HK-2 (cell line): Measurements from ENCODE around the gene CLCNKA.
"Not testable (repeated sequence)": the region's sequence is repeated elsewhere in the genome, so short reads cannot be mapped to it uniquely, and the experiment has no call there.

Experiments used
- DNase-seq: peaks from one replicate; pipeline ENCODE4 v3.0.0-alpha.2; 2018; ENCODE audit not compliant: unreplicated experiment

Gene CLCNKA

GRCh38 chr1:16042096-16042495, 20.3 kb downstream of the CLCNKA start:
- no peak for DNase-seq

GRCh38 chr1:16042654-16043053, 20.8 kb downstream of the CLCNKA start:
- not testable (repeated sequence) for DNase-seq

DNA sequence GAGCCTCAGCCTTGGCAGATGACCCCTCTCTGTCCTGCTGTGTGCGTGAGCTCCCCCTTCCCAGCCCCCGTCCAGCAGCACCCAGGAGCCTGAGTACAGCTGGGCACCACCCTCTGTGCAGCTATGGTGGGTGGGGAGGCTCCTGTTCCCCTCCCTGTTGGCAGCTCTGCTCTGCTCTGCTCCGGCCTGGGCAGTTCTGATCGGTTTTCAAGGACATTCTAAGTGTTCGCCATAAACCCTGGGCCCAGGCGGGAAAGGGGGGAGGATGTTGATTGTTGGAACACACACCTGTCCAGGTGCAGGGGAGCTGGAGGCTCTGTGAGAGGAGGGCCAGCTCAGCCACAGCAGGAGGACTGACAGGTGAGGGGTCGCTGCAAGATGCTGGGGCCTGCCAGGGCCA, 21.7 kb downstream of the CLCNKA start, which contains the start of gene CLCNKB:
Gene CLCNKB (plus strand): TSS at position 262 of the 400 bp plus-strand sequence. CDS start 711 bp downstream, outside the sequence.
- DNase-seq, result no peak

DNA sequence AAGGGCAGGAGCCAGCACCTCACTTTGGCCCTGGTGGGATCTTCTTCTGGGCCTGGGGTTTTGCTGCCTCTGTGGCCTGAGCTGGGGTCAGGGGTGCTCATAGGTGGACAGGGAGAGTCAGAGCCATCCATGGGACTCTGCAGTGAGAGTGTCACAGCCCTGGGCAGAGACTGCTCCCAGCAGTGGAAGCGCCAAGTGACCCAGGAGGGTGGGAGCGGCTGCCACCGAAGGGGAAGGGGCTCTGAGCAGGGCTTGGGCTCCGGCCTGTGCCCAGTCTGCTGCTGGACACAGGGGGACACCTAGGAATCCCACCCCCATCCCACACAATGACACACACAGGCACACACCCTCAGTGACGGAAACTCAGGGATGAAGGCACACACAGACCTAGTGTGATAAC, 22.1 kb downstream of the CLCNKA start:
- DNase-seq, result no peak

GRCh38 chr1:16046842-16047241, 25.0 kb downstream of the CLCNKA start:
- peak; percentile 26 for DNase-seq

- DNase-seq, result no peak
Observed at GRCh38 chr1:16047791-16048475, 26.1 kb downstream of the CLCNKA start.

DNA sequence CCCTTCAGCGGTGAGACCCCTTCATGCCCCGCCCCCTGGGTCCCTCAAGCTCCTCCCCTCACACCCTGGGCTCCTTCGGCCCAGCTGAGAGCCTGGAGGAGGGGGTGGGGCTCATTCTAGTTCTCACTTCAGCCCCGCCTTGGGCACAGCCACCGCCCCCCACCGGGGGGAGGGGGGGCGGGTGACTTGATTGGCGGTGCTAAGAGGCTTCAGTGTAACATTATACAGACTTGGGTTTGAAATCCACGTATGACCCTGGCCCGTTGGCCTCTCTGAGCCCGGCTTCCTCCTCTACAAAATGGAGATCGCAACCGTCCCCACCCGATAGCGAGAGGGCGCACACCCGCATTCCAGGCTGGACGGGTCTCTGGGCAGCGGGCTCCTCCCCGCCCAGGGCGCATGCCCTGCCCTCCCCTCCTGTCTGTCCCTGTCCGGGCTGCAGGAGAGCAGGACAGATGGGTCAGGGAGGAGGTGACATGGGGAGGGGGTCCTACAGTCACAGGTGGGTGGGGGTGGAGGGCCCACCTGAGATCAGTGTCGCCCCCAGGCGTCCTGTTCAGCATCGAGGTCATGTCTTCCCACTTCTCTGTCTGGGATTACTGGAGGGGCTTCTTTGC, 26.8 kb downstream of the CLCNKA start:
- no peak for DNase-seq

DNA sequence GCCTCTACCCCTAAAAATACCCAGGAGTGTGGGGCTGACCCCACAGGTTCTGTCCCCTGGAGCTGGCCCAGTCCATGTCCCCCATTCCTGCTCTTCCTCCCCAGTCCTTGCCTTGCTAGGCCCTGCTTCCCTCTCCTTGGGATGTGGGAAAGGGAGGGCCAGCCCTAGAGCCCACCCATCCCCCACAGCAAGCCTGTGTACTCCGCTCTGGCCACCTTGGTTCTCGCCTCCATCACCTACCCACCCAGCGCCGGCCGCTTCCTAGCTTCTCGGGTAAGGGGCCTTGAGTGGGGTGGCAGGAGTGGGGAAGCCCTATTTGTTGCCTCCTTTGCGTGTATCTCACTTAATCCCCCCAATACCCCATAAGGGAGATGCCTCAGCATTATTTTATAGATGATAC, 28.5 kb downstream of the CLCNKA start:
- no peak for DNase-seq

- no peak for DNase-seq
Observed at GRCh38 chr1:16051039-16051438, 29.2 kb downstream of the CLCNKA start.

DNA sequence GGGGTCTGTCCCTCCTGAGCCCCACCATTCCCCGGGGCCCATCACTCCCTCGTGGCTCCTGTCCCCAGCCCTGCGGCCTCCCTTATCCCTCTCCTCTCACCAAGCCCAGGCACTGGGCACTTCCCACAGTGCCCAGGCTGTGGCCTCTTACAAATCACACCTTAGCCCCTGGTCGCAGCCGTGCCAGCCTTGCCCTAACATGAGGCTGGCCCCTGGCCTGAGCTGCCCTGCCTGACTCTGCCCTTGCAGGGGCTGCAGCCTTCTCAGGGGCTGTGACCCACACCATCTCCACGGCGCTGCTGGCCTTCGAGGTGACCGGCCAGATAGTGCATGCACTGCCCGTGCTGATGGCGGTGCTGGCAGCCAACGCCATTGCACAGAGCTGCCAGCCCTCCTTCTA, 30.1 kb downstream of the CLCNKA start:
- DNase-seq, result not testable (repeated sequence)

- DNase-seq, result no peak
Observed at GRCh38 chr1:16053781-16054502, 32.1 kb downstream of the CLCNKA start.

DNA sequence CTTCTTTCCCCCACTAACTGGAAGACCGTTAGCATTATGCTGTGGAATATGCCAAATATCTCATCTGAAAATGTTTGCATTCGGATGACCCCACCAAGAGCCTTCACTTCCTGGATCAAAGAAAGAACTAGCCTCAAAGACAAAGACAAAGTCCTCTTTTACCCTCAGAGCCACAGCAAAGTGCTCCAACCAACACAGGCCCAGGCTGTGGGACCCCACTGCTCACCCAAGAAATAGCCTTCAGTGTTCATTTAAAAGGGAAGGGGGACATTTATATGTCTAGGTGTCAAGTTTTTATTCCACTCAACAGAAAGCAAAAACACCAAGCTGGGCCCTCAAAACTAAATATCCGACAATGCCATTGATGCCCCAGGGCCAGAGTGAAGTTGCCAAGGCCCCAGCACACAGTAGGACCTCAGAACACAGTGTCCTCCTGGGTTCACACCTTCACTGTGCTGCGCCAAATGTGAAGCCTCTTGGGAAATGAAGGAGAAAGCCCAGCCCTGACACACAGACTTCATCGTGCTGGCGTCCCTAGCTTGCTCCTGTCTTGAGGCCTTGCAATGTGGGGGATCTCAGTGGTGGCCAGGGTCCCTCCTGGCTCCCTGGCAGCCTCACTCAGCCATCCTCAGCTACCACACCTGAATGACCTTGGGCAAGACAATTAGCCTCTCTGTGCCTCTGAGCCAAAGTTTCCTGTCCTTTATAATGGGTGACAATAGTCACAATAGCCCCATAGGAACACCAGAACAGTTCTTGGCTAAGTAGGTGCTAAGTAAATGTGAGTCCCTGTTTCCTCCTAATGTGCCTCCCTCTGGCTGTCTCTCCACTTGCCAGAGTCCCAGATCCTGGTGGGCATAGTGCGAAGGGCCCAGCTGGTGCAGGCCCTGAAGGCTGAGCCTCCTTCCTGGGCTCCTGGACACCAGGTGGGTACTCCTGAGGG, 33.0 kb downstream of the CLCNKA start:
- no peak for DNase-seq

- peak; percentile 92 for DNase-seq
Observed at GRCh38 chr1:16055613-16056520, 34.0 kb downstream of the CLCNKA start.

DNA sequence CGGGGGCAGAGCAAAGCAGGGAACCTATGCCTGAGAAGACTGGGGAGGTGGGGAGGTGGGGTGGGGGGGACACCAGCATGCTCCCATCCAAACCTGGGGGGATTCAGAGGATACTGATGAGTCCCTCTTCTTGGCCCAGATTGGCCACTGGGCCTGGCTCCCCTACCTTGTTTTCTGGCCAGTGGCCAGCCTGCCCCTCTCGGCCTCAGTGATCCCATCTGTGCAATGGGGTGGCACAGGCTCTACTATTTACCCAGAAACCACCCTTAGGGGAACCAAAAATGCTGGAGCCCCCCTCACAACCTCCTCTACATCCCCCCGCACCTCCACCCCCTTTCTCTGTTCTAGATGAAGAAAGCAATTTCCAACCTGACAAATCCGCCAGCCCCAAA, 34.7 kb downstream of the CLCNKA start:
- DNase-seq, result not testable (repeated sequence)

DNA sequence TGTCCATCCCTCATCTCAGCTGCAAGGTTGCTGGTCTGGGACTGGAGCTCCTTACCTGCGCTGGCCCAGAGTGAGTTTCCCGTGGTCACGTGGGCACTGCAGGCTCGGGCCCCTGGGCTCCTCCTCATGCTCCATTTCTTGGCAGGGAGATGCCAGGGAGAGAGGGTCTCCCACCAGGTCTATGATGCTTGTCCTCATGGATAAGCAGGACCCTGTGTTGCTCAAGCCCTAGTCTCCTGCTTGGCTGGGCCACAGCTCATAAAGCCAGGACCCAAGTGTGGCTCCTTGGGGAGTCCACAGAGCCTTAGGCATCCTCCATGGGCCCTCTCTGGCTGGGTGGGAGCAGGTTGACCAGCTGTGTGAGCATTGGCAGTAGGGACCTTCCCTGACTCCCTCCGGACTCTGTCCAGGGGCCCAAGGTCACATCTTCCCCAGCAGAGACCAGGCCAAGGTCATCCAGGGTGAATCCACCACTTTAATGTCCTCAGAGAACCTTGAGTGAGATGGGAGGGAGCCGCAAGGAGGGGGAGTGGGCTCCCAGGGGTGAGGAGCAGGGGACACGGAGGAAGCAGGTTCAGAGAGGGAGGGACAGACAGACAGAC, 35.6 kb downstream of the CLCNKA start:
- not testable (repeated sequence) for DNase-seq

DNA sequence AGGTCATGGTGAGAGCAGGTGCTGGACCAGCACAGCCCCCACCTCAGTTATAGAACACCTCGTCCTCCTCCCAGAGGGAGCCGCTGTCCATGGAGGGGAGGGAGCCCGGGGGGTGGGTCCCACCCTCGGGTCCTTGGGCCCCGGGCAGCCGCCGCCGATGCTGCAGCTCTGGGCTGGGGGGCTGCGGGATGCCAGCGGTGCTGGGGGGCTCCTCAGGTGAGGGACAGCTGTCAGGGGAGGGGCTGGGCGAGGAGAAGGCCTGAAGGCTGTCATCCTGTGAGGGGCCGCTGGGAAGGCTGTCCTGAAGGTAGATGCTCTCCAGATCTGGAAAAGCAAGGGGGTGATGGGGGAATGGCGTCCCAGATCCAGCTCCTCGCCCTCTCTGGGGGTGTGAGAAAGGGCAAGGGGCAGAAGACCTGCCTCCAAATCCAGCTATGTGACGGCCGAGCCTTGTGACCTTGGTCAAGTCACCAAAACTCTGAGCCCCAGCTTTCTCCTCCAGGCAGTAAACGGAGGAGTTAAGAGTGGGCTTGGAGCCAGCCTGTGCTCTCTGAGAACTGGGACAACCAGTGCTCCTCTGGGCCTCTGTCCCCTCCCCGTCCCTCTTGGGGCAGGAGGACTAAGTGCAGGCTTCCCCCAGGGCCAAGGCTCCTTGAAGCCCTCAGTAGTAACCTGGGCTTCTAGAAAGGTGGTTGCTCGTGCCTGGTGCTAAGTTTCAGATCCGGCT, 36.7 kb downstream of the CLCNKA start:
- not testable (repeated sequence) for DNase-seq

GRCh38 chr1:16061266-16061665, 39.4 kb downstream of the CLCNKA start:
- DNase-seq, result no peak

DNA sequence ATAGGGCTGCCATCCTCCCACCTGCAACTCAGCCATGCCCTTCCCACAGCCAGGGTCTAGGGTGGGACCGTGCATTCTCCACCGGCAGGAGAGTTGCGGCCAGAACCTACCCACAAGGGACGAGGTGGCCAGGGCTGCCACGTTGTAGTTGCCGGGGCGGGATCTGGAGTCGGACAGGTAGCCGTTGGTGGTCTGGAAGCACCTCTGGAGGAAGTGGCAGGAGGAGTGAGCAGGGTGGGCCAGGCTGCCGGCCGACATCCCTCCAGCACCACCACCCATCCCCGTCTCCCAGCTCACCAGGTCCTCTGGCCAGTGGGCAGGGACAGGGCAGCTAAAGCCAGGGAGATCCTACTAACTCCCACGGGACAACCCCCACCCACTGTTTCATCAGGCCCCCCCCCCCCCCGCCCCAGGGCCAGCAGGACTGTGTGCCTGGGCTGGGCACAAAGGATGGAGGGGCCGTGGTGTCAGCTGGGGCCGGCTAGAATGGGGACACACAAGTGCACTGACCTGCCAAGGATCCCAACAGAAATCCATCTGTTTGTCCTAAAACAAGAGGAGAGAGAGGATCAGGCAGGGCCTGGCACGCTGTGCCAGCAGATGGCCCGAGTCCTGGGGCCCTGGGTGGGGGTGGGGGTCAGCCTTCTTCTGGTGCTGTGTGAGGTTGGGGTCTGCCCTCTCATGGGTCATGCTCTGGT, 40.3 kb downstream of the CLCNKA start:
- DNase-seq, result not testable (repeated sequence)

- DNase-seq, result not testable (repeated sequence)
Observed at GRCh38 chr1:16062687-16063075, 40.8 kb downstream of the CLCNKA start.
